Fibroblast of lung (primary cell): ENCODE data around the gene MIEN1.

Experiments used
- EZH2 ChIP-seq: IDR thresholded peaks from 2 replicates; pipeline ENCODE4 v1.5.1; 2012; ENCODE audit warnings: low read length, control low read depth, mild to moderate bottlenecking; ENCODE audit errors: missing control alignments
- TF ChIP-seq, protein P1 (sequence below), 2 donors: IDR thresholded peaks in 1 of 2; conservative IDR thresholded peaks in 1 of 2; 1 replicate in 1 of 2; 2 replicates in 1 of 2; pipeline ENCODE4 v1.5.1; 2011 to 2012; ENCODE audit warnings: low read length in 2 of 2, control low read depth in 1 of 2, inconsistent platforms in 1 of 2, low read depth in 1 of 2, mild to moderate bottlenecking in 1 of 2

DNA sequence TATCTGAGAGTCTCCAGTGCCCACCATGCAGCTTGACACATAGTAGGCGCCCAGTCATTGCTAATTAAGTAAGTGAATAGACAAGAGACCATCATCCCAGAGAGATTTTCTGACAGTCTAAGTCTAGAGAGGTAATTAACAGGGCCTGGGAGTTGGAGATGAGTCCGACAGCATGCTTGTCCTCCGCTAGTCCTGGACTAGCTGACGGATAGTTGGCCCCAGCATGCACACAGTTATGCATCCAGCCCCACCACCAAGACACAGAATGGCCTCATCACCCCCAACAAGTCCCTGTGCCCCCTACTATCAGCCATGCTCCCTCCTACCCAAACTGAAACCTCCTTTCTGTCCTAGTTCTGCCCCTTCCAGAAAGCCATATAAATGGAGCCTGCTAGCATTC, 17.4 kb upstream of the MIEN1 start:
- TF ChIP-seq, protein P1, sequence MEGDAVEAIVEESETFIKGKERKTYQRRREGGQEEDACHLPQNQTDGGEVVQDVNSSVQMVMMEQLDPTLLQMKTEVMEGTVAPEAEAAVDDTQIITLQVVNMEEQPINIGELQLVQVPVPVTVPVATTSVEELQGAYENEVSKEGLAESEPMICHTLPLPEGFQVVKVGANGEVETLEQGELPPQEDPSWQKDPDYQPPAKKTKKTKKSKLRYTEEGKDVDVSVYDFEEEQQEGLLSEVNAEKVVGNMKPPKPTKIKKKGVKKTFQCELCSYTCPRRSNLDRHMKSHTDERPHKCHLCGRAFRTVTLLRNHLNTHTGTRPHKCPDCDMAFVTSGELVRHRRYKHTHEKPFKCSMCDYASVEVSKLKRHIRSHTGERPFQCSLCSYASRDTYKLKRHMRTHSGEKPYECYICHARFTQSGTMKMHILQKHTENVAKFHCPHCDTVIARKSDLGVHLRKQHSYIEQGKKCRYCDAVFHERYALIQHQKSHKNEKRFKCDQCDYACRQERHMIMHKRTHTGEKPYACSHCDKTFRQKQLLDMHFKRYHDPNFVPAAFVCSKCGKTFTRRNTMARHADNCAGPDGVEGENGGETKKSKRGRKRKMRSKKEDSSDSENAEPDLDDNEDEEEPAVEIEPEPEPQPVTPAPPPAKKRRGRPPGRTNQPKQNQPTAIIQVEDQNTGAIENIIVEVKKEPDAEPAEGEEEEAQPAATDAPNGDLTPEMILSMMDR (conservative IDR thresholded peaks at IDR 0.05 in 1 of 2, IDR thresholded peaks at IDR 0.05 in 1 of 2; ENCODE audit: low read depth in 1 of 2, low read length in 2 of 2): no peak
- no peak for TF ChIP-seq EZH2
